22Rv1 (cell line): ENCODE data around the gene PARP15.

Experiments
- ZFX ChIP-seq: fragments of 450-650 bp; IDR thresholded peaks from 2 replicates; pipeline ENCODE4 v1.6.1; 2017; ENCODE audit warnings: antibody characterized with exemption, borderline replicate concordance
- TF ChIP-seq, protein P1 (sequence below): fragments of 450-650 bp; IDR thresholded peaks from 2 replicates; pipeline ENCODE4 v1.5.1; 2017; ENCODE audit warnings: mild to moderate bottlenecking

- TF ChIP-seq, protein P1, sequence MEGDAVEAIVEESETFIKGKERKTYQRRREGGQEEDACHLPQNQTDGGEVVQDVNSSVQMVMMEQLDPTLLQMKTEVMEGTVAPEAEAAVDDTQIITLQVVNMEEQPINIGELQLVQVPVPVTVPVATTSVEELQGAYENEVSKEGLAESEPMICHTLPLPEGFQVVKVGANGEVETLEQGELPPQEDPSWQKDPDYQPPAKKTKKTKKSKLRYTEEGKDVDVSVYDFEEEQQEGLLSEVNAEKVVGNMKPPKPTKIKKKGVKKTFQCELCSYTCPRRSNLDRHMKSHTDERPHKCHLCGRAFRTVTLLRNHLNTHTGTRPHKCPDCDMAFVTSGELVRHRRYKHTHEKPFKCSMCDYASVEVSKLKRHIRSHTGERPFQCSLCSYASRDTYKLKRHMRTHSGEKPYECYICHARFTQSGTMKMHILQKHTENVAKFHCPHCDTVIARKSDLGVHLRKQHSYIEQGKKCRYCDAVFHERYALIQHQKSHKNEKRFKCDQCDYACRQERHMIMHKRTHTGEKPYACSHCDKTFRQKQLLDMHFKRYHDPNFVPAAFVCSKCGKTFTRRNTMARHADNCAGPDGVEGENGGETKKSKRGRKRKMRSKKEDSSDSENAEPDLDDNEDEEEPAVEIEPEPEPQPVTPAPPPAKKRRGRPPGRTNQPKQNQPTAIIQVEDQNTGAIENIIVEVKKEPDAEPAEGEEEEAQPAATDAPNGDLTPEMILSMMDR = no peak
- no peak for TF ChIP-seq ZFX
These were observed 35.2 kb downstream of the PARP15 start for GRCh38 chr3:122612696-122613095.
